ENCODE results near the gene GREB1.

Gene GREB1

GRCh38 chr2:11530864-11531465 lies 2.9 kb upstream of the GREB1 start:
- Histone ChIP-seq H3K36me3 (ENCODE audit: insufficient read depth, low read length) (no peaks in the 10 kb centered on the region), H3K4me3 (ENCODE audit: low read length) (no peak overlapping the region), H3K27me3 (ENCODE audit: control insufficient read depth, insufficient read depth, low read length) (peaks cover 81% of the 10 kb centered on the region), H3K9me3 (replicated peaks; ENCODE audit: low read length) (no peaks in the 10 kb centered on the region), H3K4me1 (ENCODE audit: control insufficient read depth, insufficient read depth, low read length) (peaks cover 4% of the 10 kb centered on the region), H3K4me2 (ENCODE audit: low read length) (no peak overlapping the region), H3K9ac (ENCODE audit: low read depth, low read length) (no peak overlapping the region)

GRCh38 chr2:11532416-11533055 lies 1.3 kb upstream of the GREB1 start:
- Histone ChIP-seq H3K36me3 (ENCODE audit: insufficient read depth, low read length) (no peaks in the 10 kb centered on the region), H3K4me3 (ENCODE audit: low read length) (no peak overlapping the region), H3K4me1 (ENCODE audit: control insufficient read depth, insufficient read depth, low read length) (peaks cover 4% of the 10 kb centered on the region), H3K9me3 (replicated peaks; ENCODE audit: low read length) (no peaks in the 10 kb centered on the region), H3K9ac (ENCODE audit: low read depth, low read length) (no peak overlapping the region), H3K27me3 (ENCODE audit: control insufficient read depth, insufficient read depth, low read length) (peaks cover 82% of the 10 kb centered on the region), H3K4me2 (ENCODE audit: low read length) (no peak overlapping the region)

- no peaks in the 10 kb centered on the region for H3K36me3 ChIP-seq (ENCODE audit: insufficient read depth, low read length)
- peaks cover 75% of the 10 kb centered on the region for H3K27me3 ChIP-seq (ENCODE audit: control insufficient read depth, insufficient read depth, low read length)
- H3K9me3 ChIP-seq (replicated peaks; ENCODE audit: low read length): no peaks in the 10 kb centered on the region
- H3K4me1 ChIP-seq (ENCODE audit: control insufficient read depth, insufficient read depth, low read length): peaks cover 4% of the 10 kb centered on the region
- no peak overlapping the region for H3K4me2 ChIP-seq (ENCODE audit: low read length)
- H3K9ac ChIP-seq (ENCODE audit: low read depth, low read length): no peak overlapping the region
- no peak overlapping the region for H3K4me3 ChIP-seq (ENCODE audit: low read length)
Observed at GRCh38 chr2:11534071-11534745, 363 bp downstream of the GREB1 start.

- Histone ChIP-seq H3K9ac (ENCODE audit: low read depth, low read length) (no peak overlapping the region), H3K9me3 (replicated peaks; ENCODE audit: low read length) (no peaks in the 10 kb centered on the region), H3K27me3 (ENCODE audit: control insufficient read depth, insufficient read depth, low read length) (peaks cover 77% of the 10 kb centered on the region), H3K36me3 (ENCODE audit: insufficient read depth, low read length) (no peaks in the 10 kb centered on the region), H3K4me2 (ENCODE audit: low read length) (no peak overlapping the region), H3K4me3 (ENCODE audit: low read length) (no peak overlapping the region), H3K4me1 (ENCODE audit: control insufficient read depth, insufficient read depth, low read length) (peaks cover 4% of the 10 kb centered on the region)
Observed at GRCh38 chr2:11534746-11535484, 1.1 kb downstream of the GREB1 start.

GRCh38 chr2:11535899-11536344 lies 2.1 kb downstream of the GREB1 start:
- Histone ChIP-seq H3K27me3 (ENCODE audit: control insufficient read depth, insufficient read depth, low read length) (peaks cover 81% of the 10 kb centered on the region), H3K4me3 (ENCODE audit: low read length) (no peak overlapping the region), H3K9ac (ENCODE audit: low read depth, low read length) (no peak overlapping the region), H3K9me3 (replicated peaks; ENCODE audit: low read length) (no peaks in the 10 kb centered on the region), H3K4me2 (ENCODE audit: low read length) (no peak overlapping the region), H3K36me3 (ENCODE audit: insufficient read depth, low read length) (no peaks in the 10 kb centered on the region), H3K4me1 (ENCODE audit: control insufficient read depth, insufficient read depth, low read length) (peaks cover 4% of the 10 kb centered on the region)

GRCh38 chr2:11537951-11538350 lies 4.1 kb downstream of the GREB1 start:
- no peak overlapping the region for H3K9ac ChIP-seq (ENCODE audit: low read depth, low read length)
- H3K4me2 ChIP-seq (ENCODE audit: low read length): no peak overlapping the region
- H3K36me3 ChIP-seq (ENCODE audit: insufficient read depth, low read length): no peaks in the 10 kb centered on the region
- H3K4me1 ChIP-seq (ENCODE audit: control insufficient read depth, insufficient read depth, low read length): no peaks in the 10 kb centered on the region
- no peaks in the 10 kb centered on the region for H3K9me3 ChIP-seq (replicated peaks; ENCODE audit: low read length)
- peaks cover 78% of the 10 kb centered on the region for H3K27me3 ChIP-seq (ENCODE audit: control insufficient read depth, insufficient read depth, low read length)
- no peak overlapping the region for H3K4me3 ChIP-seq (ENCODE audit: low read length)

GRCh38 chr2:11539317-11540147 lies 5.7 kb downstream of the GREB1 start:
- no peak overlapping the region for H3K9ac ChIP-seq (ENCODE audit: low read depth, low read length)
- H3K4me3 ChIP-seq (ENCODE audit: low read length): no peak overlapping the region

GRCh38 chr2:11540148-11540995 lies 6.5 kb downstream of the GREB1 start:
- H3K27me3 ChIP-seq (ENCODE audit: control insufficient read depth, insufficient read depth, low read length): peaks cover 66% of the 10 kb centered on the region
- H3K4me3 ChIP-seq (ENCODE audit: low read length): no peak overlapping the region
- H3K4me1 ChIP-seq (ENCODE audit: control insufficient read depth, insufficient read depth, low read length): no peaks in the 10 kb centered on the region
- no peaks in the 10 kb centered on the region for H3K36me3 ChIP-seq (ENCODE audit: insufficient read depth, low read length)
- H3K9ac ChIP-seq (ENCODE audit: low read depth, low read length): no peak overlapping the region
- no peaks in the 10 kb centered on the region for H3K9me3 ChIP-seq (replicated peaks; ENCODE audit: low read length)
- no peak overlapping the region for H3K4me2 ChIP-seq (ENCODE audit: low read length)

More at GRCh38 chr2:11539317-11540147, 5.7 kb downstream of the GREB1 start:
- no peaks in the 10 kb centered on the region for H3K36me3 ChIP-seq (ENCODE audit: insufficient read depth, low read length)
- H3K27me3 ChIP-seq (ENCODE audit: control insufficient read depth, insufficient read depth, low read length): peaks cover 72% of the 10 kb centered on the region
- H3K9me3 ChIP-seq (replicated peaks; ENCODE audit: low read length): no peaks in the 10 kb centered on the region
- H3K4me1 ChIP-seq (ENCODE audit: control insufficient read depth, insufficient read depth, low read length): no peaks in the 10 kb centered on the region
- H3K4me2 ChIP-seq (ENCODE audit: low read length): no peak overlapping the region

GRCh38 chr2:11540996-11541692 lies 7.3 kb downstream of the GREB1 start:
- H3K9ac ChIP-seq (ENCODE audit: low read depth, low read length): no peak overlapping the region

More at GRCh38 chr2:11540996-11541692, 7.3 kb downstream of the GREB1 start:
- Histone ChIP-seq H3K27me3 (ENCODE audit: control insufficient read depth, insufficient read depth, low read length) (peaks cover 60% of the 10 kb centered on the region), H3K4me3 (ENCODE audit: low read length) (no peak overlapping the region), H3K4me2 (ENCODE audit: low read length) (no peak overlapping the region), H3K9me3 (replicated peaks; ENCODE audit: low read length) (no peaks in the 10 kb centered on the region), H3K36me3 (ENCODE audit: insufficient read depth, low read length) (no peaks in the 10 kb centered on the region), H3K4me1 (ENCODE audit: control insufficient read depth, insufficient read depth, low read length) (no peaks in the 10 kb centered on the region)

All from skeletal muscle satellite cell (primary cell).